WTC11 (cell line): ENCODE measurements around the gene SUPT5H. TPM values are rescaled to one million over a fixed set of nuclear protein-coding genes. Genes with fewer than 3 reads are reported as not detected.

ENCODE experiments used
- ATAC-seq: fragments of 200-7000 bp; cut with Tn5 transposase; 2 replicates; pipeline ENCODE4 v1.10.0; 2021; ENCODE audit warnings: mild to moderate bottlenecking, moderate library complexity
- CTCF ChIA-PET: fragments of 300-600 bp; sonication (Branson Sonifier 250); formaldehyde crosslinking; loops from one replicate; lab custom pipeline; 2021; ENCODE audit warnings: antibody characterized with exemption; lab: Charles Lee
- POLR2A ChIA-PET: fragments of 350-600 bp; sonication (Branson Sonifier 250); formaldehyde crosslinking; loops from one replicate; lab custom pipeline; 2021; ENCODE audit warnings: antibody characterized with exemption; lab: Charles Lee
- DNase-seq: peaks from one replicate; pipeline ENCODE4 v3.0.0; 2021; ENCODE audit warnings: low spot score
- H3K27ac Mint-ChIP-seq: 2 replicates; pipeline ENCODE4 v1.8.0; 2021; ENCODE audit warnings: mixed read lengths
- H3K27me3 Mint-ChIP-seq: 2 replicates; pipeline ENCODE4 v1.8.0; 2021; ENCODE audit warnings: low read depth, mild to moderate bottlenecking, moderate library complexity, mixed read lengths
- H3K36me3 Mint-ChIP-seq: 2 replicates; pipeline ENCODE4 v1.8.0; 2021; ENCODE audit warnings: mixed read lengths
- H3K4me1 Mint-ChIP-seq: 2 replicates; pipeline ENCODE4 v1.8.0; 2022; ENCODE audit warnings: mixed read lengths
- H3K4me3 Mint-ChIP-seq: 2 replicates; pipeline ENCODE4 v1.8.0; 2021; ENCODE audit warnings: mild to moderate bottlenecking, moderate library complexity, mixed read lengths
- H3K9me3 Mint-ChIP-seq: 2 replicates; pipeline ENCODE4 v1.8.0; 2021; ENCODE audit warnings: mixed read lengths
- CREB1 ChIP-seq: sonication (generic); formaldehyde crosslinking; IDR thresholded peaks from 2 replicates; pipeline ENCODE4 v1.8.0; 2023; ENCODE audit warnings: mild to moderate bottlenecking, missing genetic modification reagents
- ETV6 ChIP-seq: sonication (generic); formaldehyde crosslinking; IDR thresholded peaks from 2 replicates; pipeline ENCODE4 v1.8.1; 2022; ENCODE audit warnings: mild to moderate bottlenecking, missing genetic modification reagents
- FOXJ3 ChIP-seq: sonication (generic); formaldehyde crosslinking; IDR thresholded peaks from 2 replicates; pipeline ENCODE4 v1.9.0; 2021; ENCODE audit warnings: missing genetic modification reagents, mild to moderate bottlenecking, borderline replicate concordance
- JAZF1 ChIP-seq: fragments of 250-450 bp; sonication (Bioruptor Pico); IDR thresholded peaks from 2 replicates; pipeline ENCODE4 v1.9.0; 2021; ENCODE audit warnings: moderate library complexity, mild to moderate bottlenecking, inconsistent platforms
- RELA ChIP-seq: sonication (generic); formaldehyde crosslinking; IDR thresholded peaks from 2 replicates; pipeline ENCODE4 v1.8.1; 2022; ENCODE audit warnings: missing genetic modification reagents, mild to moderate bottlenecking, borderline replicate concordance
- RORB ChIP-seq: fragments of 250-450 bp; sonication (Bioruptor Pico); IDR thresholded peaks from 2 replicates; pipeline ENCODE4 v1.9.0; 2021; ENCODE audit warnings: mild to moderate bottlenecking
- SMAD3 ChIP-seq: sonication (generic); formaldehyde crosslinking; IDR thresholded peaks from 2 replicates; pipeline ENCODE4 v1.8.0; 2022; ENCODE audit warnings: missing genetic modification reagents, mild to moderate bottlenecking, borderline replicate concordance
- SOX15 ChIP-seq: fragments of 250-450 bp; sonication (Bioruptor Pico); IDR thresholded peaks from 2 replicates; pipeline ENCODE4 v1.9.0; 2021; ENCODE audit warnings: mild to moderate bottlenecking
- TEAD1 ChIP-seq: sonication (generic); formaldehyde crosslinking; IDR thresholded peaks from 2 replicates; pipeline ENCODE4 v1.8.0; 2022; ENCODE audit warnings: mild to moderate bottlenecking, missing genetic modification reagents
- ZNF219 ChIP-seq: sonication (generic); formaldehyde crosslinking; IDR thresholded peaks from 2 replicates; pipeline ENCODE4 v1.8.0; 2023; ENCODE audit warnings: missing genetic modification reagents, mild to moderate bottlenecking, borderline replicate concordance
- ZNF232 ChIP-seq: sonication (generic); formaldehyde crosslinking; IDR thresholded peaks from 2 replicates; pipeline ENCODE4 v1.8.0; 2022; ENCODE audit warnings: mild to moderate bottlenecking, missing genetic modification reagents
- ZNF263 ChIP-seq: sonication (generic); formaldehyde crosslinking; IDR thresholded peaks from 2 replicates; pipeline ENCODE4 v1.8.1; 2022; ENCODE audit warnings: low read depth, mild to moderate bottlenecking, moderate library complexity, missing genetic modification reagents
- ZNF416 ChIP-seq: fragments of 250-450 bp; sonication (Bioruptor Pico); IDR thresholded peaks from 2 replicates; pipeline ENCODE4 v1.9.0; 2021; ENCODE audit warnings: mild to moderate bottlenecking, inconsistent platforms
- total RNA-seq: library from RNA; stranded (reverse); gene quantifications from 3 replicates; pipeline ENCODE4 v1.2.3, GENCODE V29; 2021
- TF ChIP-seq, protein P1 (sequence below): sonication (generic); formaldehyde crosslinking; IDR thresholded peaks from 2 replicates; pipeline ENCODE4 v1.8.1; 2022; ENCODE audit warnings: mild to moderate bottlenecking, missing genetic modification reagents, moderate library complexity, borderline replicate concordance
- TF ChIP-seq, protein P2 (sequence below): sonication (generic); formaldehyde crosslinking; IDR thresholded peaks from 2 replicates; pipeline ENCODE4 v1.8.0; 2022; ENCODE audit warnings: mild to moderate bottlenecking, missing genetic modification reagents
- TF ChIP-seq, protein P3 (sequence below): sonication (generic); formaldehyde crosslinking; conservative IDR thresholded peaks from 2 replicates; pipeline ENCODE4 v1.8.1; 2022; ENCODE audit warnings: mild to moderate bottlenecking, missing genetic modification reagents
- TF ChIP-seq, protein P4 (sequence below): sonication (generic); formaldehyde crosslinking; IDR thresholded peaks from 2 replicates; pipeline ENCODE4 v1.8.0; 2023; ENCODE audit warnings: missing genetic modification reagents, mild to moderate bottlenecking, borderline replicate concordance
- TF ChIP-seq, protein P5 (sequence below): sonication (generic); formaldehyde crosslinking; IDR thresholded peaks from 2 replicates; pipeline ENCODE4 v1.8.1; 2023; ENCODE audit warnings: mild to moderate bottlenecking, missing genetic modification reagents, borderline replicate concordance
- TF ChIP-seq, protein P6 (sequence below): fragments of 250-450 bp; sonication (Bioruptor Pico); IDR thresholded peaks from 2 replicates; pipeline ENCODE4 v1.9.0; 2021; ENCODE audit warnings: moderate library complexity, mild to moderate bottlenecking, inconsistent platforms, borderline replicate concordance
- TF ChIP-seq, protein P7 (sequence below): sonication (generic); formaldehyde crosslinking; IDR thresholded peaks from 2 replicates; pipeline ENCODE4 v1.8.1; 2023; ENCODE audit warnings: mild to moderate bottlenecking, missing genetic modification reagents

The SUPT5H gene
- total RNA-seq, 1 experiment from 2014 or later = 135 TPM

DNA sequence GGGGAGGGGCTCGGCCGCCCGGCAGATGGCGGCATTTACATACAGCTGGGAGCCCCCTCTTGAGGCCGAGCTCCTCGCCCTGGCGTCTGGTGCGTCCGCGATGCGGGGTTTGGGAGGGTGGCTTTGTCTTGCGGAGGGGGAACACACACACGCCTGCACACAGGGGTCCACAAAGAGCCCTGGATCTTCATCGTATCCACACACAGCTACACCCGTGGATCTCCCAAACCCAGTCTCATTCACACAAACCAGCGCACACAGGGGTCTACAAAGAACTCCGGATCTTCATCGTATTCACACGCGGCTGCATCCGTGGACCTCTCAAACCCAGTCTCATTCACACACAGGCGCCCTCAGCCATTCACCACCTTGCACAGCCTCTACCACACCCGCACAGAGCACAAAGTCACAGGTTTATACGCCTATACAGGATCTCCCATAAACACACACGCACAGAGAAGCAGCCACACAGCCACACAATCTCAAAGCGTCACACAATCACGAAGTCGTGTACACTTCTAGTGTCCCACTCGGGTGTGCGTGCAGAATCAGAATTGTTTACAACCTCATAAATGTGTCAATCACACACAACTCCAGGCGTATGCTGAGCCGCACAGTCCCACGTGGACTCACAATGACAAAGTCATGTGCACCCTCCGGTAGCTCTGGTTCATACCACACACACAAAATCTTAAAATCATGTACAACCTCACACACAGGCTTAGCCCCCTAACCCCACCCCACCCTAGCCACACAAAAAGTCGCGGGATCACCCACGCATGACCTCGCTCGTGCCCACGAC lies 52.8 kb downstream of the SUPT5H start:
- H3K36me3 Mint-ChIP-seq = peaks cover 7% of the 10 kb centered on the region; the same call in 1 of the 2 replicates
- H3K9me3 Mint-ChIP-seq = no peaks in the 10 kb centered on the region
- peaks cover 34% of the 10 kb centered on the region for H3K4me1 Mint-ChIP-seq
- H3K4me3 Mint-ChIP-seq = peak overlapping the region; percentile 73
- H3K27ac Mint-ChIP-seq = peak overlapping the region; percentile 2
- ChIA-PET POLR2A (interaction anchor here (1.0 to 1.9 kb wide), 5 partner anchors 8 to 107 kb away, joined by 3 to 11 read pairs (median 4); partner anchors contain the start of genes MED29, PAF1, RPS16 and TIMM50), CTCF (interaction anchor here (0.6 to 3.9 kb wide), 23 partner anchors 8 to 1103 kb away, joined by 3 to 56 read pairs (median 4); partner anchors contain the start of genes DYRK1B, EID2B, LTBP4 and MED29)
- ATAC-seq (peak; percentile 71), DNase-seq (peak; percentile 88)
- H3K27me3 Mint-ChIP-seq = peaks cover 50% of the 10 kb centered on the region
- TF ChIP-seq ZNF263 (CRISPR knock-in tag) (no peak), FOXJ3 (CRISPR knock-in tag) (no peak), SOX15 (CRISPR knock-in tag) (no peak), ZNF416 (CRISPR knock-in tag) (0 out of 2 replicates have a peak, but pooled peaks have one; percentile 37), RORB (CRISPR knock-in tag) (no peak), SMAD3 (CRISPR knock-in tag) (0 out of 2 replicates have a peak, but pooled peaks have one; percentile 12), CREB1 (no peak; the same call in 1 of the 2 replicates), ZNF219 (CRISPR knock-in tag) (no peak), ZNF232 (CRISPR knock-in tag) (0 out of 2 replicates have a peak, but pooled peaks have one; percentile 35), TEAD1 (CRISPR knock-in tag) (peak; percentile 56; the same call in 1 of the 2 replicates), ETV6 (CRISPR knock-in tag) (peak; percentile 39; the same call in 1 of the 2 replicates), RELA (no peak), JAZF1 (CRISPR knock-in tag) (no peak)
- TF ChIP-seq, protein P1, sequence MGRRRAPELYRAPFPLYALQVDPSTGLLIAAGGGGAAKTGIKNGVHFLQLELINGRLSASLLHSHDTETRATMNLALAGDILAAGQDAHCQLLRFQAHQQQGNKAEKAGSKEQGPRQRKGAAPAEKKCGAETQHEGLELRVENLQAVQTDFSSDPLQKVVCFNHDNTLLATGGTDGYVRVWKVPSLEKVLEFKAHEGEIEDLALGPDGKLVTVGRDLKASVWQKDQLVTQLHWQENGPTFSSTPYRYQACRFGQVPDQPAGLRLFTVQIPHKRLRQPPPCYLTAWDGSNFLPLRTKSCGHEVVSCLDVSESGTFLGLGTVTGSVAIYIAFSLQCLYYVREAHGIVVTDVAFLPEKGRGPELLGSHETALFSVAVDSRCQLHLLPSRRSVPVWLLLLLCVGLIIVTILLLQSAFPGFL (CRISPR knock-in tag) = no peak
- TF ChIP-seq, protein P2, sequence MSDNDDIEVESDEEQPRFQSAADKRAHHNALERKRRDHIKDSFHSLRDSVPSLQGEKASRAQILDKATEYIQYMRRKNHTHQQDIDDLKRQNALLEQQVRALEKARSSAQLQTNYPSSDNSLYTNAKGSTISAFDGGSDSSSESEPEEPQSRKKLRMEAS = peak; percentile 81
- TF ChIP-seq, protein P3, sequence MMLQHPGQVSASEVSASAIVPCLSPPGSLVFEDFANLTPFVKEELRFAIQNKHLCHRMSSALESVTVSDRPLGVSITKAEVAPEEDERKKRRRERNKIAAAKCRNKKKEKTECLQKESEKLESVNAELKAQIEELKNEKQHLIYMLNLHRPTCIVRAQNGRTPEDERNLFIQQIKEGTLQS (CRISPR knock-in tag) = no peak
- TF ChIP-seq, protein P4, sequence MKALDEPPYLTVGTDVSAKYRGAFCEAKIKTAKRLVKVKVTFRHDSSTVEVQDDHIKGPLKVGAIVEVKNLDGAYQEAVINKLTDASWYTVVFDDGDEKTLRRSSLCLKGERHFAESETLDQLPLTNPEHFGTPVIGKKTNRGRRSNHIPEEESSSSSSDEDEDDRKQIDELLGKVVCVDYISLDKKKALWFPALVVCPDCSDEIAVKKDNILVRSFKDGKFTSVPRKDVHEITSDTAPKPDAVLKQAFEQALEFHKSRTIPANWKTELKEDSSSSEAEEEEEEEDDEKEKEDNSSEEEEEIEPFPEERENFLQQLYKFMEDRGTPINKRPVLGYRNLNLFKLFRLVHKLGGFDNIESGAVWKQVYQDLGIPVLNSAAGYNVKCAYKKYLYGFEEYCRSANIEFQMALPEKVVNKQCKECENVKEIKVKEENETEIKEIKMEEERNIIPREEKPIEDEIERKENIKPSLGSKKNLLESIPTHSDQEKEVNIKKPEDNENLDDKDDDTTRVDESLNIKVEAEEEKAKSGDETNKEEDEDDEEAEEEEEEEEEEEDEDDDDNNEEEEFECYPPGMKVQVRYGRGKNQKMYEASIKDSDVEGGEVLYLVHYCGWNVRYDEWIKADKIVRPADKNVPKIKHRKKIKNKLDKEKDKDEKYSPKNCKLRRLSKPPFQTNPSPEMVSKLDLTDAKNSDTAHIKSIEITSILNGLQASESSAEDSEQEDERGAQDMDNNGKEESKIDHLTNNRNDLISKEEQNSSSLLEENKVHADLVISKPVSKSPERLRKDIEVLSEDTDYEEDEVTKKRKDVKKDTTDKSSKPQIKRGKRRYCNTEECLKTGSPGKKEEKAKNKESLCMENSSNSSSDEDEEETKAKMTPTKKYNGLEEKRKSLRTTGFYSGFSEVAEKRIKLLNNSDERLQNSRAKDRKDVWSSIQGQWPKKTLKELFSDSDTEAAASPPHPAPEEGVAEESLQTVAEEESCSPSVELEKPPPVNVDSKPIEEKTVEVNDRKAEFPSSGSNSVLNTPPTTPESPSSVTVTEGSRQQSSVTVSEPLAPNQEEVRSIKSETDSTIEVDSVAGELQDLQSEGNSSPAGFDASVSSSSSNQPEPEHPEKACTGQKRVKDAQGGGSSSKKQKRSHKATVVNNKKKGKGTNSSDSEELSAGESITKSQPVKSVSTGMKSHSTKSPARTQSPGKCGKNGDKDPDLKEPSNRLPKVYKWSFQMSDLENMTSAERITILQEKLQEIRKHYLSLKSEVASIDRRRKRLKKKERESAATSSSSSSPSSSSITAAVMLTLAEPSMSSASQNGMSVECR (CRISPR knock-in tag) = 0 out of 2 replicates have a peak, but pooled peaks have one; percentile 39
- TF ChIP-seq, protein P5, sequence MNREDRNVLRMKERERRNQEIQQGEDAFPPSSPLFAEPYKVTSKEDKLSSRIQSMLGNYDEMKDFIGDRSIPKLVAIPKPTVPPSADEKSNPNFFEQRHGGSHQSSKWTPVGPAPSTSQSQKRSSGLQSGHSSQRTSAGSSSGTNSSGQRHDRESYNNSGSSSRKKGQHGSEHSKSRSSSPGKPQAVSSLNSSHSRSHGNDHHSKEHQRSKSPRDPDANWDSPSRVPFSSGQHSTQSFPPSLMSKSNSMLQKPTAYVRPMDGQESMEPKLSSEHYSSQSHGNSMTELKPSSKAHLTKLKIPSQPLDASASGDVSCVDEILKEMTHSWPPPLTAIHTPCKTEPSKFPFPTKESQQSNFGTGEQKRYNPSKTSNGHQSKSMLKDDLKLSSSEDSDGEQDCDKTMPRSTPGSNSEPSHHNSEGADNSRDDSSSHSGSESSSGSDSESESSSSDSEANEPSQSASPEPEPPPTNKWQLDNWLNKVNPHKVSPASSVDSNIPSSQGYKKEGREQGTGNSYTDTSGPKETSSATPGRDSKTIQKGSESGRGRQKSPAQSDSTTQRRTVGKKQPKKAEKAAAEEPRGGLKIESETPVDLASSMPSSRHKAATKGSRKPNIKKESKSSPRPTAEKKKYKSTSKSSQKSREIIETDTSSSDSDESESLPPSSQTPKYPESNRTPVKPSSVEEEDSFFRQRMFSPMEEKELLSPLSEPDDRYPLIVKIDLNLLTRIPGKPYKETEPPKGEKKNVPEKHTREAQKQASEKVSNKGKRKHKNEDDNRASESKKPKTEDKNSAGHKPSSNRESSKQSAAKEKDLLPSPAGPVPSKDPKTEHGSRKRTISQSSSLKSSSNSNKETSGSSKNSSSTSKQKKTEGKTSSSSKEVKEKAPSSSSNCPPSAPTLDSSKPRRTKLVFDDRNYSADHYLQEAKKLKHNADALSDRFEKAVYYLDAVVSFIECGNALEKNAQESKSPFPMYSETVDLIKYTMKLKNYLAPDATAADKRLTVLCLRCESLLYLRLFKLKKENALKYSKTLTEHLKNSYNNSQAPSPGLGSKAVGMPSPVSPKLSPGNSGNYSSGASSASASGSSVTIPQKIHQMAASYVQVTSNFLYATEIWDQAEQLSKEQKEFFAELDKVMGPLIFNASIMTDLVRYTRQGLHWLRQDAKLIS = no peak
- TF ChIP-seq, protein P6, sequence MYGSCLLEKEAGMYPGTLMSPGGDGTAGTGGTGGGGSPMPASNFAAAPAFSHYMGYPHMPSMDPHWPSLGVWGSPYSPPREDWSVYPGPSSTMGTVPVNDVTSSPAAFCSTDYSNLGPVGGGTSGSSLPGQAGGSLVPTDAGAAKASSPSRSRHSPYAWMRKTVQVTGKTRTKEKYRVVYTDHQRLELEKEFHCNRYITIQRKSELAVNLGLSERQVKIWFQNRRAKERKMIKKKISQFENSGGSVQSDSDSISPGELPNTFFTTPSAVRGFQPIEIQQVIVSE (CRISPR knock-in tag) = no peak
- TF ChIP-seq, protein P7, sequence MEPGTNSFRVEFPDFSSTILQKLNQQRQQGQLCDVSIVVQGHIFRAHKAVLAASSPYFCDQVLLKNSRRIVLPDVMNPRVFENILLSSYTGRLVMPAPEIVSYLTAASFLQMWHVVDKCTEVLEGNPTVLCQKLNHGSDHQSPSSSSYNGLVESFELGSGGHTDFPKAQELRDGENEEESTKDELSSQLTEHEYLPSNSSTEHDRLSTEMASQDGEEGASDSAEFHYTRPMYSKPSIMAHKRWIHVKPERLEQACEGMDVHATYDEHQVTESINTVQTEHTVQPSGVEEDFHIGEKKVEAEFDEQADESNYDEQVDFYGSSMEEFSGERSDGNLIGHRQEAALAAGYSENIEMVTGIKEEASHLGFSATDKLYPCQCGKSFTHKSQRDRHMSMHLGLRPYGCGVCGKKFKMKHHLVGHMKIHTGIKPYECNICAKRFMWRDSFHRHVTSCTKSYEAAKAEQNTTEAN (CRISPR knock-in tag) = no peak
